ENCODE measurements around the gene INO80D.

DNA sequence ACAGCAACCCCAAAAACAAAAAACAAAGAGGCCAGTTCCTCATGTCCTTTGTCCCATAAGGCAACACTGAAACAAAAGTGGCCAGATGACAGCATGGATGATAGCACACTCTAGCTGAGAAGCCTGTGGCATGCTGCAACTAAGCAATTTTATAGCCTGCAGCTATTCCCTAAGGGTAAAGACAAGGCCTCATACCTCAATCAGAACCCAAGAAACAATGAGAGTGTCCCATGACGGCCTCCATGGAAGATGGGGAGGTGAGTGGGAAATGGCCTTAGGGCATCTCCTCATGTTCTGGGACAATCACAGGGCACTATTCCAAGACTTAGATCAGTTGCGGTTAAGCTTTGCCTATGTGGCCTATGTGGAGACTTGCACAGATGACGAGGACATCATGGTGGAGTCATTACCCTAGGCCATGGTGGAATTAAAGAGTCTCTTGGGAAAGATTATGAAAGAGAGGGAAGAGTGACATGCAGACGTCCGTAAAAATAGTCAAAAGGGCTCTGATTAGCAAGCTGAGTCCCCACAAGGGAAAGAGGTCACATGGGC, 103.1 kb downstream of the INO80D start:
- TF ChIP-seq, protein P1, sequence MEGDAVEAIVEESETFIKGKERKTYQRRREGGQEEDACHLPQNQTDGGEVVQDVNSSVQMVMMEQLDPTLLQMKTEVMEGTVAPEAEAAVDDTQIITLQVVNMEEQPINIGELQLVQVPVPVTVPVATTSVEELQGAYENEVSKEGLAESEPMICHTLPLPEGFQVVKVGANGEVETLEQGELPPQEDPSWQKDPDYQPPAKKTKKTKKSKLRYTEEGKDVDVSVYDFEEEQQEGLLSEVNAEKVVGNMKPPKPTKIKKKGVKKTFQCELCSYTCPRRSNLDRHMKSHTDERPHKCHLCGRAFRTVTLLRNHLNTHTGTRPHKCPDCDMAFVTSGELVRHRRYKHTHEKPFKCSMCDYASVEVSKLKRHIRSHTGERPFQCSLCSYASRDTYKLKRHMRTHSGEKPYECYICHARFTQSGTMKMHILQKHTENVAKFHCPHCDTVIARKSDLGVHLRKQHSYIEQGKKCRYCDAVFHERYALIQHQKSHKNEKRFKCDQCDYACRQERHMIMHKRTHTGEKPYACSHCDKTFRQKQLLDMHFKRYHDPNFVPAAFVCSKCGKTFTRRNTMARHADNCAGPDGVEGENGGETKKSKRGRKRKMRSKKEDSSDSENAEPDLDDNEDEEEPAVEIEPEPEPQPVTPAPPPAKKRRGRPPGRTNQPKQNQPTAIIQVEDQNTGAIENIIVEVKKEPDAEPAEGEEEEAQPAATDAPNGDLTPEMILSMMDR (IDR thresholded peaks at IDR 0.05) = no peak
- no peak for TF ChIP-seq POLR2A (IDR thresholded peaks at IDR 0.05)
